ENCODE data around the gene ACSM2B.
"Not testable (repeated sequence)": the region's sequence is repeated elsewhere in the genome, so short reads cannot be mapped to it uniquely, and the experiment has no call there.

The ACSM2B gene

DNA sequence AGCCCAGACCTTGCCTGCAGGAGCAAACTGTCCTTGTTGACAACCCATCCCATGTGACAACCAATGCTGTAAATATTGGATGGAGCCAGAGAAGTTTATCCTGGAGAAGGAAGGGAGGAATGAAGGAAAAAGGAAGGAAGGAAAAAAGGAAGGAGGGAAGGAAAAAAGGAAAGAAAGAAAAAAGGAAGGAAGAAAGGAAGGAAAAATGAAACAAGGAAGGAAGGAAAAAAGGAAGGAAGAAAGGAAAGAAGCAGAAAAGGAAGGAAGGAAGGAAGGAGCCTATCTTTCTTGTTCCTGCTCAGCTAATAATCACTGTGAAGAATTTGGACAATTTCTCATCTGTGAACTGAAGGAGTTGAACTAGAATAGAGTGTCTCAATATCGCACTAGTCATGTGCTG is 56.1 kb downstream of the ACSM2B start:
- DNase-seq, result no peak

DNA sequence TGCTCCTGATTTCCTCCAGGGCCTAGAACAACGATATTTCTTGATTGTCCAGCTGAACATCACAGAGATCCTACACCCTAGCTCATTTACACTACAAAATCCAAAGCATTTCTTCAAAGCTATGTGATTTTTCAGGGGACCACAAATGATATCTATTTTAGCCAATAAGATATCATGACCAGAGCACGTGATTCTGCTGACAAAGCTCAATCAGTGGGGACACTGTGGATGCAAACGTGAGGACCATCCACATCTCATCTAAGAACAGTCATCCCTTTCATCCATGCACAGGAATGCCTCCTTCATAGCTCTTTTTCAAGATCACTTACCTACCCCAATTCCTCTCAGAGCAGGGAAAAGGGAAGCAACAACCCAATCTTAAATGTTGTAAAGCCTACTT is 56.9 kb downstream of the ACSM2B start:
- DNase-seq, result no peak

GRCh38 chr16:20517149-20517548 is 59.0 kb downstream of the ACSM2B start:
- DNase-seq, result no peak

DNA sequence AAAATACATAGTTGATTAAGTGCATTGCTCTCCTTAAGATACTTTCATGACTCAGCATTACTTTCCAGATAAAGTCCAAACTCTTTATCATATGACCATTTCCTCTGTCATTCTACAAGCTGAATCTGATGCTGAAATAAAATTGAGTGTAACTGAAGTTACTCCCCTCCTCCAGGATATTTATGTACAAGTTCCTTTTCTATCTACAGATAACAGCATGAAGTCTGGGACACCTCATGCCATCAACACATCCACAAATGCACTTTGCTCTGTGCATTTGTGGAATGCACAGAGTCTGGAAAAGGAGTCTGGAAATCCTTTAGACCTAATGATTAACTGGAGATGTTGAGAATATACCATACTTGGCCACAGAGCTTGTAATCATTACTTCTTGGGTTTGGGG is 60.5 kb downstream of the ACSM2B start:
- no peak for DNase-seq

DNA sequence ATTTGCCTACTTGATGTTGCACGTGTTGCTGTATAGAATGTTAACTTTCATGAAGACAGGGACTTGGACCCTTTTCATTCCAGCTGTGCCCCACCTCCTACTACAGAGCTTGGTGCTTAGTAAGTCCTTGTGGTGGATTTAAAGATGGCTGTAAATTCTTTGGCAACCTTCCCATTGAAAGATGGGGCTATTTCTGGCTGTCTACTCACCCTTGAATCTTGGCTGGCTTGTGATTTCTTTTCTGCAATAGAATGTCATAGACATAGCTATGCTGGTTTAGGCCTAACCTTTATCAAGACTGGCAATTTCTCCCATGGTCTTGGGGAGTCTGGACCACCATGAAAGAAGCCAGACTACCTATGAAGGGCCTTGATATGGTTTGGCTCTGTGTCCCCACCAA is 65.8 kb downstream of the ACSM2B start:
- DNase-seq, result no peak

DNA sequence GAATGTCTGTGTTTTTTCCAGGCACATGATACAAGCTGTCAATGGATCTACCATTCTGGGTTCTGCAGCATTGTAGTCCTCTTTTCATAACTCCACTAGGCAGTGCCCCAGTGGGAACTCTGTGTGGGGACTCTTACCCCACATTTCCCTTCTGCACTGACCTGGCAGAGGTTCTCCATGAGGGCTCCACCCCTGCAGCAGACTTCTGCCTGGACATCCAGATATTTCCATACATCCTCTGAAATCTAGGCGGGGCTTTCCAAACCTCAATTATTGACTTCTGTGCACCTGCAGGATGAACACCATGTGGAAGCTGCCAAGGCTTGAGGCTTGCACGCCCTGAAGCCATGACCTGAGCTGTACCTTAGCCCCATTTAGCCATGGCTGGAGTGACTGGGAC is 68.9 kb downstream of the ACSM2B start:
- no peak for DNase-seq

DNA sequence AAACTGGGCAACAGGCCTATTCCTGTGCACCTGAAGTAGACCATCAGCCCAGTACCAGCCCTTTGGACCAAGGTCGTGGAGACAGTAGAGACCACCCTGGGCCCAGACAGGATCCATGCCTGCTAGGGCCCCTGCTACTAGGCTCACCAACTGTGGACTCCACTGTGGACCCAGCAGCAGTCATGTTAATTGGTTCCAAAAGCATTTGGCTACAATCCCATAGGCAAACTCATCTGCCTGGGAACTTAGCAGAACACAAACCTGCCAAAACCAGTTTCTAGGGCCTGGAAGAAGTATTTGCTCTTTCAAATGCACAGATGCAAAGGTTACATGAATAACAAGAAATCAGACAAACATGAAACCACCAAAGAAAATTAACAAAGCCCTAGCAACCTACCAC is 71.7 kb downstream of the ACSM2B start:
- no peak for DNase-seq

DNA sequence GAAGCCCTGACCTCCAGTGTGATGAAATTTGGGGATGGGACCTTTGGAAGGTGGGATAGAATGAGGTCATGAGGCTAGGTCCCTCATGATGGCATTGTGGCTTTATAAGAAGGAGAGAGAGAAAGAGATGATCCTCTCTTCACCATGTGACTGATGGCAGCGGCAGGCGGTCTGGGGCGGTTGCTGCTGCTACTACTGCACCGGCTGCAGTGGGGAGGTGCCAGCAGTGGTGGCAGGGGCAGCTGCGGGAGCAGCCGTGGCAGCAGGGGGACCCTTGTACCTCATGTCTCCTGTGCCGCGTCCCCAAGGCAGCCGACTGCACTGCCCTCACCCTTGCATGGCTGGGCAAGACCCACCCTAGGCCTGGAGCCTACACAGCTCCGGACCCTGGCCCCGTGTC is 84.7 kb downstream of the ACSM2B start:
- DNase-seq, result not testable (repeated sequence)

- DNase-seq, result not testable (repeated sequence)
Measured at GRCh38 chr16:20490994-20491393, 85.2 kb downstream of the ACSM2B start.
